GM08714 (cell line): ENCODE data around the gene VSIR.

Experiments used
- H3K4me3 ChIP-seq: fragments of 200-500 bp; sonication (Bioruptor generic); 2 replicates; pipeline ENCODE4 v1.5.1; 2014; ENCODE audit warnings: mild to moderate bottlenecking, low read length, inconsistent platforms
- ZNF274 ChIP-seq: IDR thresholded peaks from 2 replicates; pipeline ENCODE4 v1.6.1; 2012; ENCODE audit warnings: mild to moderate bottlenecking, low read depth, low read length

Gene VSIR

DNA sequence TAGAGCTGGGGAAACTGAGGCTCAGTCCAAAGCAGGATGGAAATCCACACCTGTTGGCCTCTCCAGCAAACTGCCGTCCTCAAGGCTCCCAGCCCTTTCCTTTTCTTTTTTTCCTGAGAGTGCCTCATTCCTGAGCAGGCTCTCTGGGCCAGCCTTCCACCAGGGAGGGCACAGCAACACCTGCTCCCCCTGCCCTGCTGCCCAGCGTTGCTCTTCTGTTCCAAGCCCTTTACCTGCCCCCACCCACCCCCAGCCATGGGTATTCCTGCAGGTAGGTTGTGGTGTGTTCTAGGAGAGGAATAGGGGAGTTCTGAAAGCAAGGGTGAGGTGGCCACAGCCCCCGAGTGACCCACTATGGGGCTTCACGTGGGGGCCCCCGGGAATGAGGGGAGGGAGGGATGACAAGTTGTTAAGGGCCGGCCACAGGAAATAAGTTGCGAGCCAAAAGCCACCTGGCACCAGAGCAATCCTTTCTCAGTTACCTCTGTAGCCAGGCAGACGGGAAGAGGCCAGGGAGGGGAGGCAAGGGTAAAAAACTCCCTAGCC is 19.3 kb downstream of the VSIR start:
- no peak overlapping the region for H3K4me3 ChIP-seq
- TF ChIP-seq ZNF274, result no peak

DNA sequence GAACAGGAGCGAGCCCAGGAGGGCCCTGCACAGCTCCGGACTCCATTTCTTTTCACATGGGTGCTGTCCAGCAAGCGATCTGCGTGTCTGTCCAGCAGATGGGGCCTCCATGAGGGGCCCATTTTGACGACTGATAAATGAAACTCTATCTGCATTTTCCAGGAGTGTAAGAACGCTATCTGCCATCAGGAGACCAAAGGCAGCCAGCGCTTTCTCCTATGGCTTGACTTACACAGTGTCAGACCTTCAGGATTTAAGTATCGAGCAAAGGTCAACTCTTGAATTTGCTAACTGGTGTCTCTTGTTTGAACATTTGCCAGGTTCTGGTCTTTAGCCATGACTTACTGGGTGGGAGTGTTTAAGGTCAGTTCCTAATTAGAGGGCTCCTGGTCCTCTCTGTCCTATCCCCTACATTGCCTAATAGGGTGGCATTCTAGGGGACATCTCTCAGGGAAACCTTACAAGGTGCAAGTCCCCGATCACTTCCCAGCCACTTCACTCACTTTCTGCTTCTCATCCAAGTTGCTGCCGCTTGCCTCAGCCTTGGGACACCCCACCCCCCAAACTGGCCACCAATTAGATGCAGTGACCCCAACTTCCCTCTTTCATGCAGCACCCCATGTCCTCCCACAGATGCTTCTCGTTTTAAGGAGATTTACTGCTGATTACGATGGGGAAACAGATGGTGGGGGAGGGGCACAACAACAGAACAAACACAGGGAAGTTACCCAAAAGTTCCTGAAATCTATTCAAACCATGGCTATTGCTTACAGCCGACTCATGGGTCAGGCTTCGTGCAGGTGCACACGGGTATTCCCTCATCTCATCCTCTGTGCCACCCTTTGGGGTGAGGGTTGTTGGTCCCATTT is 20.0 kb downstream of the VSIR start:
- no peak overlapping the region for H3K4me3 ChIP-seq
- no peak for TF ChIP-seq ZNF274

DNA sequence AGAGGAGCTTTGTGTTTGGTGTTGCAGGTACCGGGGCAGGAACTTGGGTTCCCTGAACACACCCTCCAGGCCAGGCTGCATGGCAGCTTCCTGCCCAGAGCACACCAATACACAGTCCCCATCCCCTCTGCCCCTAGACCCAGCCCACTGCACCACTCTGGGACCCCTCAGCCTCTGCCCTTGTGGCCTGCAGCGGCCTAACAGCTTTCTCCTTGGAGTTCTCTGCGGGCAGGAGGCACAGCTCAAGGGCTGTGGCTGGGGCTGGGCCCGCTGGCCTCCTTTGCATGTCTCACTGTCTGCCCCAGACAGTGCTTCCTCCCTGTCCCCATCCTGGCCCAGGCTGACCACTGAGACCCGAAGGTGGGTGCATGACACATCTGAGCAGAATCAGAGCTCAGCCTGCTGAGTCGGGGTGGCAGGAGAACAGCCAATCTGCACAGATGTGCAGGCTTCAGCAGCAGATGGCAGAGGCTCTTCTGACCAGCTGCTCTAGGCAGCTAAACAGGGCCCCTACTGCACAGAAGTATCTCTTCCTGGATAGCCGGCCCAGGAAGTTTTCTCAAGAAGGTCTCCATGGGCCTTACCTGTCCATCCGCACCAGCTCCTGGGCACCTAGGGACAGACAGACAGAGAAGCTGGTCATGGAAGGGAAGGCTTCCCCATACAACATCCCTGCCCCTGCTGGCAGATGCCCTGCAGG is 20.8 kb downstream of the VSIR start:
- no peak for TF ChIP-seq ZNF274
- no peak overlapping the region for H3K4me3 ChIP-seq

DNA sequence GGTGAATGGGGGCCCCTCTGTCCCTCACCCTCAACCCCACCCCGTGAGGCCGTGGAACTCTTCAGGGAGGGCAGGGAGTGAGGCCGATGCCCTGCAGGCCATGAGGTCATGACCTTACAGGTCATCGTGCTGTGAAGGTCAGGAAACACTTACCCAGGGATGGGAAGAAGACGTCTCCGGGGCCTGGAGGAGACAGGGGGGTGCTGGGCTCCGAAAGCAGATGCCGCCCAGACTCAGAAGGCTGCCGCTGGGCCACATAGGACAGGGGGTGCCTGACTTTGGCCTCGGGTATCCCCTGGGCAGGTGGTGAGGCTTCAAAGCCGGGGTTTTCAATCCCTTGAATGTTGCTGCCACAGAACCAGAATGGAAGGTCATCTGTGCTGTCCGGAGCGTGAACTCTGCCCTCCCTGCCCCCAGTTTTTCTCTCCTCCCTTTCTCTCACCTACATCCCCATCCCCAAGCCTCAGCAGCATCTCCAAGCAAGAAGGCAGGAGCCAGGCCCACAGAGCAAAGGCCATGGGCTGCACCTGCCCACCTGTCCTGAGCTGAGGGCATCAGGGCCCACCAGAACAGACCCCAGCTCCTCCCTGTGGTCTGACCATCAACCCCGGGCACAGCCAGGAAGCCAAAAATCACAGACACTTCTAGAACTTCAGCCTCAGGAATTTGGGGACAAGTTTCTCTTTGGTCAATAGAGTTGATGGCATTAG is 21.6 kb downstream of the VSIR start:
- TF ChIP-seq ZNF274, result no peak
- no peak overlapping the region for H3K4me3 ChIP-seq

DNA sequence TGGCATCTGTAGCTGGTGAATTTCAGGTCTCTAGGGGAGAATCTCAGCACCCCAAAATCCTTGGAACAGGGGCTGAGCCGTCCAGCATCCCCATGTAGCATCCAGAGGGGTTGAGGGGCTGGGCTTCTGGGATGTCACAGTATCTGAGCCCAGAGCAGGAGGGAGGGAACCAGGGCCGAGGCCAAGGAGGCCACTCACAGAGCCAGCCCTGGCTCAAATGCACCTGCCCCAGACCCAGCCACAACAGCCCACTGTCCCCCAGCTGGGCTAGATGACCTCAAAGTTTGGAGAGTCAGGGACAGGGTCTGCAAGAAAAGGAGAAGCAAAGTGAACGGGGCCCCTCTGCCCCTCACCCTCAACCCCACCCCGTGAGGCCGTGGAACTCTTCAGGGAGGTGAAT is 22.3 kb downstream of the VSIR start:
- no peak for TF ChIP-seq ZNF274
- H3K4me3 ChIP-seq, result no peak overlapping the region

DNA sequence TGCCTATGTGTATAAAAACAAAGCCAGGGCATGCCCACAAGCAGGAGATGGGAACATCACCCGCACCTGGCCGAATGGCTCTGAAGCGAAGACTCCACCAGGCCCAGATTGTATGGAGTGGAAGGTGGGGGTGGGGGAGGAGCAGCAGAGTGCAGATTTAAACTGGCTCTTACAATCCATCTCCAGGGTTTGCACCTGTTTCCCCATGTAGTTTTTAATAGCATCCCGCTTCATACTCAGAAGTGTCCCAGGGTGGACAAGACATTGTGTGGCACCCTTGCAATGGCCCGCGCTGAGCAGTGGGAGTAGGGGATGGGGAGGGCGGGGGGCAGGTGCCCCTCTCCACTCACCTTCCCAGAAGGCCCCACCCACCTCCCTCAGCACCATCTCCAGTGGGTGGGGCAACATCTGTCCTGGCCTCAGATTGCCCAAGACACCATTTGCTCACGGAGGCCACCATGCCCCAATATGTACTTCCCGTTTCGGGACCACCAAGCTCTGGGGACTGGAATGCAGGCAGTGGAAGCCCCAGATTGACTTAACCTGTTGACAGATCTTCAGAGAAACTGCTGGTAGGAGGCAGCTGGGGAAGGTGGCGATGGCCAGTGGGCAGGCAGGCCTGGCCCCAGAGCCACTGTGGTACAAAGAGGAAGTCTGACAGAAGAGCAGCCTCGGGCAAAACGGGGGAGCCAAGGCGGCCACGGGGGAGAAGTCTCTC is 23.0 kb downstream of the VSIR start:
- no peak overlapping the region for H3K4me3 ChIP-seq
- TF ChIP-seq ZNF274, result no peak

DNA sequence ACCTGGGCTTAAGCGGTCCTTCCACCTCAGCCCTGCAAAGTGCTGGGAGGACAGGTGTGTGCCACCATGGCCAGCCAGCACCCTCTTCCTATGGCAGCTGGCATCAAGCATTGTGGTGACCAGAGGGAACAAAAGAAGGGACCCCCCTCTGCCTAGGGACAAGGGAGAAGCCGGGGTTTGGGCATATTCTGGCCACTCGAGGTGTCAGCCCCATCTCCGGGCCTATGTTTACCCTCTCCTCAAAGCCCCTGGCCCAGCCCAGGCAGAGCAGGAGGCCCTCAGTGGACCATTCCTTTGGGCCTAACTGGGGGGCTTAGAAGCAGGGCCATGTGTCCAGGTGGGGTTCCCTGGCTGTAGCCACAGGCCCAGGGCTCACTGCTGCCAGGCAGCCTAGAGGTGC is 23.9 kb downstream of the VSIR start:
- H3K4me3 ChIP-seq, result no peak overlapping the region
- TF ChIP-seq ZNF274, result no peak

DNA sequence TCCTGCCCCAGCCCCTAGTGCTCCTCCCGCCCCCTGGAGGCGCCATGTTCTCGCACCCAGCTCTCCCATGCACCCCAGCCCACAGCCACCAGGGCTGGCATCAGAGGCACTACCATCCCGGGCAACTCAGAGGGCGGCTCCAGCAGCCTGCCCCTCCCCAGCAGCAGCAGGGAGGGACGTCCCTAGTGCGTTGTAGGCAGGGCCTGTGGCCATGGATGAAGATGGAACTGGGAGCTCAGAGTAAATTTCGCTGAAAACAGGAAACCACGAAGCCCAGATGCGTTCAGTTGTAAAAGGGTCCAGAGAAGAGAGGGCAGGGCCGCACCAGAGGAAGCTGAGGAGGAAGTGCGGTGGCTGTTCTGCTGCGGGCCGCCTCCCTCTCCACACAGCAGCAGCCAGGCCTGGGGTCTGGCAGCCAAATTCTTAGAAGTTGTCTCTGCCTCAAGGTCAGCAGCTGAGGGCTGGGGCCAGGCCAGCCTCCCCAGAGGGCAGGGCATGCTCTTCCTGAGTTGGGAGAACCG is 24.6 kb downstream of the VSIR start:
- no peak overlapping the region for H3K4me3 ChIP-seq
- no peak for TF ChIP-seq ZNF274

DNA sequence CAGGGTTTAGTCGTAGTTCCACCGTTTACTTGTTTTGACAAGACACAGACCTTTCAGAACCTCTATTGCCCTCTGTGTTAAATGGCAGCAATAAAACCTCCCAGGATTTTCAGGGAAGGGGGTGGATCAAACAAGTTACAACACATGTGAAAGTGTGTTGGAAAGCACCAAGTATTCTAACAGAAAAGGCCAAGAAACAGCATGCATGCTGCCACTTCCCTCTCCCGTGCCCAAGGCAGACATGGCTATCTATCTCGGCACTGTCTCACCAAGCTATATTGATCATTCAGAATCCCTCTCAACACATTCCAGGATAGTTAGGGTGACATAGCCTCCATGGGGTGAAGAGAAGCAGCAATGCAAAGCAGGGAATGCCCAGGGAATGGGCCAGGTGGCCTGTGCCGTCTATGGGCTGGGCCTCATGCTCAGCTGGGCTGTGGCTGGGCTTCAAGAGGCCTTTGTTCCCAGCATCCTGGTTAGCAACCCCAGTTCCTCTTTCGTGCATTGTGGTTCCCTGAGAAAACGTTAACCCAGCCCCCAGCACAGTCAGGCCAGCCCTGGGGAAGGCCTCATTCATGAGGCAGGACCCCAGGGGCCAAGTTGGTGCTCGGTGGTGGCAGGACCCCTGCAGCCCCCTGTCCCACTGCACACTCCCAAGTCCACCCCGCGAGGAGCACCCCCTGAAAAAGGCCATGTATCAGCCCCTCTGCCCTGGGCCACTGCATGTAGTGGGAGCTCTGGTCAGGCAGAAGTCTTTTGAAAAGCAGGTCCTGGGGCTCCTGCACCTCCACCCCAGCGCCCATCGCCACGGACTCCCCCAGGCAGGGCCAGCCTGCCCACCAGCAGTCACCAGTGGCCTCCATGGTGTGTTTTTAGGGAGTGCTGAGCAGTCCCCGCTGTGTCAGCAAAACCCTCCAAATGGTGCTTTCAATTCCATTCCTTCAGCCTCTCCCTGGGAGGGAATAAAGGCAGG is 25.5 kb downstream of the VSIR start:
- H3K4me3 ChIP-seq, result no peak overlapping the region
- no peak for TF ChIP-seq ZNF274

DNA sequence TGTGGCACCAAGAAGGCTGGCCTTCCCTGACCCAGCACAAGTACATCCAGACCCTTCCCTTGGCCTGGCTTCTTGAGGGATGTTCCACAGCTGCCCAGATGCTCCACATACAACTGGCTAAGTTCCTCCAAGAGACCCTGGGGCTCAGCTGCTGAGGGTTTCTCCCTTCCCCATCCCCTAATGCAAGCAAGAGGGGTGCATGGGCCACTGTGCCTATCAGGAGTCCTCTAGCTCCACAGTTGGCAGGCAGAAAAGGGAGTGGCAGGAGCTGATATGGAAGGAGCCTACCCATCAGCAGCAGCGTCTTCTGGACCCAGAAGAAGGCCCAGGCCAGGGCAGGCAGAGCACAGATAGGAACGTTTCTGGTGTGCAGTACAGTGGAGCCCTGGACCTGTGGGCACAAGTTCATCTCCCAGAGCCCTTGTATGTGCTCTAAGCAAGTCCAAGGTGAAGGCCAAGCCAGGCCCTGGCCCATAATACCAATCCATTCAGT is 26.2 kb downstream of the VSIR start:
- H3K4me3 ChIP-seq, result no peak overlapping the region
- TF ChIP-seq ZNF274, result no peak

DNA sequence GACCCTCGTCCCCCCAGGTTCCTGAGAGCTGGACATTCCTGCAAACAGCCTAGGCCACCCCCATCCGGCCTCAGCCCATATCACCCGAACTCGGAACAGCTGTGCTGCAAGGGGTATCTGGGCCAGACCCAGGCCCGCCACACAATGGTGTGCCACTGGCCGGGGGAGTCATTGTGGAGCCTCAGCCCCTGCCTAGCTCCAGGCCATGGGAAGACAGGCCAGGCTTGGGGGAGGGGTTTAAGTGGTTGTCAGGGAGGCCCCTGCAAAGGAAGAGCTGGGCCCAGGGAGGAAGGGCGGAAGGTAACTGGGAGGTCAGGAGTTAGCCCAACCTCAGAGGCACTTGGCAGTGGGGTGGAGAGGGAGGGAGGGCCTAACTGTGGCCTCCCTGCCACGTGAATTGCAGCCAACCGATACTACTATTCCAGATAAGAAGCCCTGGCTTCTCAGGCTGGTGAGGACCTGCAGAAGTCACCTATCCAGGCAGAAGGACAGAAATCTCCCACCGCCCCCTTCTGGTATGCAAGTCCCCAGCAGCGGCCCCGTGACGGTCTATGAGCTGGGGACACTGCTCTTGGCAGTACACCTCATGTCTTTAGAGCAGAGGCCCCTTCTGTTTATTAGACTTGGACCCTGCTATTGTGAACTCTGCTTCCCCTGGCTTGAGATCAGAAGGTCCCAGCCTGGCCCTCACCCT is 26.8 kb downstream of the VSIR start:
- TF ChIP-seq ZNF274, result no peak
- no peak overlapping the region for H3K4me3 ChIP-seq

DNA sequence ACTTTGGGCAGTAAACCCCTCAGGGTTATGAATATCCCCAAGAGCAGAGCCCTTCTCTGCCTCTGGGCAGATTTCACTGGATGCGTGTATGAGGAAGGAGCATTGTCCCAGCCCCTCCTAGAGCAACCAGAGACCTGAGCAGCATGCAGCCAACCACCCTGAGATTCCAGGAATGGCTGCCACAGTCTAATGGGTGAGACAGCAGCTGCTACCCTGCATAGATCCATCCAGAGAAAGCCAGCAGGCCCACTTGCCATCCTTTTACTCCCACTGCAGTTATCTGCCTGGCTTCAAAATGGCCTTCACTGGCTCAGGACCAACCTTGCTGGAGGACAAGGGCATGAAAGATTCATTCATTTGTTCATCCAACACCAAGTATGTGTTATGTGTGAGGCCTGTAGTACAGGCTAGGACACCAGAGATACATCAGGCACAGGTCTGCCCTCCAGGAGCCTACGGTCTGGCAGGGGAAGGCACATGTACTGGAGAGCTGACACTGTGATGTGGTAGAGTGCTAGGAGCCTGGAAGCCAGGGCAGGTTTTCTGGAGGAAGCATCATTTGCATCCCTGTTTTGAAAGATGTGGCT is 27.6 kb downstream of the VSIR start:
- TF ChIP-seq ZNF274, result no peak
- H3K4me3 ChIP-seq, result no peak overlapping the region
